ENCODE measurements around the gene RUNX1. TPM values are rescaled to one million over a fixed set of nuclear protein-coding genes. Genes with fewer than 3 reads are reported as not detected.
"Not testable (repeated sequence)": the region's sequence is repeated elsewhere in the genome, so short reads cannot be mapped to it uniquely, and the experiment has no call there.

RUNX1 gene
- total RNA-seq, 1 donor from 2014 or later = 23.9 TPM

- Mint-ChIP-seq H3K36me3 (ENCODE audit: unreplicated experiment) (no peaks in the 10 kb centered on the region), H3K4me3 (ENCODE audit: unreplicated experiment) (no peak overlapping the region), H3K27me3 (ENCODE audit: unreplicated experiment) (no peaks in the 10 kb centered on the region), H3K4me1 (ENCODE audit: unreplicated experiment) (no peaks in the 10 kb centered on the region), H3K9me3 (ENCODE audit: unreplicated experiment) (no peaks in the 10 kb centered on the region), H3K27ac (ENCODE audit: unreplicated experiment) (no peak overlapping the region)
- no peak for DNase-seq (ENCODE audit: extremely low spot score, unreplicated experiment)
- TF ChIP-seq CTCF (IDR thresholded peaks at IDR 0.05) = no peak
Observed at GRCh38 chr21:34953950-34954349, 95.2 kb downstream of the RUNX1 start.

DNA sequence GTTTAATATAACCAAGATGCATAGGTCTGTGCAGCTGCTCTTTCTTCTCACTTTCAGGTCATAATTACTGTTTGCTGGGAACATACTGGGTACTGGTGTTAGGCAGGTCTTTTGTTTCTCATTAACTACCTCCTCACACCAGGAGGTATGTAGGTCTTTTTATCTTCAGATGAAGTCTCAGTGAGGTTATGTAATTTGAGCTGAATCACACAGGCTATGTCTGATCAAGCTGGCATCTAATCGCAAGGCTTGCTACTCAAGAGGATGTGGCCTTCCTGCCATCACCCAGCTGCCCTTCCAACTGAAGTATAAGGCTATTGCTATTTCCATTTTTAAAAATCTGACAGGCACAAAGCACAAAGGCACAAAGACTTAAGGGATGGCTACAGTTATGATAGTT is 96.4 kb downstream of the RUNX1 start:
- H3K36me3 Mint-ChIP-seq (ENCODE audit: unreplicated experiment) = no peaks in the 10 kb centered on the region
- no peaks in the 10 kb centered on the region for H3K27me3 Mint-ChIP-seq (ENCODE audit: unreplicated experiment)
- H3K9me3 Mint-ChIP-seq (ENCODE audit: unreplicated experiment) = no peaks in the 10 kb centered on the region
- no peak for TF ChIP-seq CTCF (IDR thresholded peaks at IDR 0.05)
- no peak for DNase-seq (ENCODE audit: extremely low spot score, unreplicated experiment)
- H3K4me3 Mint-ChIP-seq (ENCODE audit: unreplicated experiment) = no peak overlapping the region
- no peak overlapping the region for H3K27ac Mint-ChIP-seq (ENCODE audit: unreplicated experiment)
- peaks cover 4% of the 10 kb centered on the region for H3K4me1 Mint-ChIP-seq (ENCODE audit: unreplicated experiment)

GRCh38 chr21:34951868-34952267 is 97.2 kb downstream of the RUNX1 start:
- H3K4me1 Mint-ChIP-seq (ENCODE audit: unreplicated experiment) = peaks cover 11% of the 10 kb centered on the region
- H3K27ac Mint-ChIP-seq (ENCODE audit: unreplicated experiment); H3K9me3 Mint-ChIP-seq (ENCODE audit: unreplicated experiment); H3K4me3 Mint-ChIP-seq (ENCODE audit: unreplicated experiment); H3K27me3 Mint-ChIP-seq (ENCODE audit: unreplicated experiment); H3K36me3 Mint-ChIP-seq (ENCODE audit: unreplicated experiment); DNase-seq (ENCODE audit: extremely low spot score, unreplicated experiment): not testable (repeated sequence)

- TF ChIP-seq CTCF (IDR thresholded peaks at IDR 0.05) = no peak
- no peak for DNase-seq (ENCODE audit: extremely low spot score, unreplicated experiment)
Observed at GRCh38 chr21:34950980-34951379, 98.1 kb downstream of the RUNX1 start.

DNA sequence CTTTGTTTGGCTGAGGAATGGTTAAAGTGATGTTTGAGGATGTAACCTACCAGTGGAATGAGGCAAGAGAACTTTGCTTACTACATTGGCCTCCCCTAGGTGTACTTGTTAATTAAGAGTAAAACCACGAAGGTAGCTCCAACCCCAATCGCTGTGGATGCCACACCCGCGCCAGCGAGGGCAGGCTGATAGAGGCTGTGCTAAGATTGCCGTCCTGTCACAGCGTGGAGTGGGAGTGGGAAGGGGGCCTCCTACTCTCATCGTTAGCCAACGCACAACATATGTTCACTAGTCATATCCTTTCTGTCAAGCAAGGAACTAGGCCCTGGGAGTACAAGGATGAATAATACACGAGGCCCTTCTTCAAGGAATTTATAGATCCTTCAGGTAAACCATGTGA is 99.6 kb downstream of the RUNX1 start:
- Mint-ChIP-seq H3K9me3 (ENCODE audit: unreplicated experiment) (no peaks in the 10 kb centered on the region), H3K4me1 (ENCODE audit: unreplicated experiment) (peaks cover 14% of the 10 kb centered on the region), H3K36me3 (ENCODE audit: unreplicated experiment) (no peaks in the 10 kb centered on the region), H3K27me3 (ENCODE audit: unreplicated experiment) (no peaks in the 10 kb centered on the region), H3K27ac (ENCODE audit: unreplicated experiment) (no peak overlapping the region), H3K4me3 (ENCODE audit: unreplicated experiment) (no peak overlapping the region)
- TF ChIP-seq CTCF (IDR thresholded peaks at IDR 0.05) = no peak
- DNase-seq (ENCODE audit: extremely low spot score, unreplicated experiment) = no peak

More at GRCh38 chr21:34950980-34951379, 98.1 kb downstream of the RUNX1 start:
- Mint-ChIP-seq H3K4me1 (ENCODE audit: unreplicated experiment) (peaks cover 14% of the 10 kb centered on the region), H3K27me3 (ENCODE audit: unreplicated experiment) (no peaks in the 10 kb centered on the region), H3K4me3 (ENCODE audit: unreplicated experiment) (no peak overlapping the region), H3K27ac (ENCODE audit: unreplicated experiment) (no peak overlapping the region), H3K36me3 (ENCODE audit: unreplicated experiment) (no peaks in the 10 kb centered on the region), H3K9me3 (ENCODE audit: unreplicated experiment) (no peaks in the 10 kb centered on the region)

- Mint-ChIP-seq H3K4me1 (ENCODE audit: unreplicated experiment) (peaks cover 14% of the 10 kb centered on the region), H3K27me3 (ENCODE audit: unreplicated experiment) (no peaks in the 10 kb centered on the region), H3K4me3 (ENCODE audit: unreplicated experiment) (no peak overlapping the region), H3K9me3 (ENCODE audit: unreplicated experiment) (no peaks in the 10 kb centered on the region), H3K27ac (ENCODE audit: unreplicated experiment) (no peak overlapping the region), H3K36me3 (ENCODE audit: unreplicated experiment) (no peaks in the 10 kb centered on the region)
- DNase-seq (ENCODE audit: extremely low spot score, unreplicated experiment) = no peak
- no peak for TF ChIP-seq CTCF (IDR thresholded peaks at IDR 0.05)
Observed at GRCh38 chr21:34949030-34949429, 100.1 kb downstream of the RUNX1 start.

All from osteocyte (in vitro differentiated cells).